DOHH2 (cell line): ENCODE measurements around the gene SSPN.

Experiments used
- EZH2phosphoT487 ChIP-seq: fragments of 200-600 bp; sonication (generic); IDR thresholded peaks from 2 replicates; pipeline ENCODE4 v1.6.1; 2017; ENCODE audit warnings: borderline replicate concordance, mild to moderate bottlenecking, antibody characterized with exemption, low read length, moderate library complexity, mixed read lengths
- TF ChIP-seq, protein P1 (sequence below): fragments of 200-600 bp; sonication (generic); IDR thresholded peaks from one replicate; pipeline ENCODE4 v1.5.1; 2014; ENCODE audit warnings: antibody characterized with exemption, mild to moderate bottlenecking, low read depth, low read length; ENCODE audit not compliant: poor library complexity, severe bottlenecking

DNA sequence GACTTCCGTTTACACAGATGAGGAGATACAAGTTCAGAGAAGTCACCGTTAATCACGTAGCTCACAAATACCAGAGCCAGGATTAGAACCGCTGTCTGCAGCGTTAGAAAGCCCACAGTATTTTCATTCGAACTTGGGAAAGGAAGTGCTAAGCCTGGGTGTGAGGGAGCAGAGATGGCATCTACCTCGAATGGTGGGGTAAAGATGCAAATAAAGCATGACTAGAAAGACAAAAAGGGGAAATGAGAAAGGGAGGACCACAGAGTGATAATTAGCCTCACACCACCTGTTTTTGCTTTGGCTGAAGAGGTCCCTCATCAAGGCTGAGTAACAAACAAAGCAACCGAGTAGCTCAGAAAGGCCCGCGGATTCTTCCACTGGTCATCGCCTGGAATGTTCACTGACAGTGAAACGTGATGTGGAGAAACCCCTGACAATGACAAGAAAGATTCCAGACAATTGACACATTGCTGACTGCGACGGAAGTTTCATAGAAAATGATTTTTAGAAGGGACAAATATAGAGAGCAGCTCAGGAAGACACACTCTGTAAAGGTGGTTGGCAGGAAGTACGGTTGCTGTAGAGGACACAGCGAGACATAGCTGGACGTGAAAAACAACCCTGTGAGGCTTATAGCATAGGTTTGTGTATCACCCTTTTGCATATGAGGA is 39.0 kb upstream of the SSPN start:
- TF ChIP-seq, protein P1, sequence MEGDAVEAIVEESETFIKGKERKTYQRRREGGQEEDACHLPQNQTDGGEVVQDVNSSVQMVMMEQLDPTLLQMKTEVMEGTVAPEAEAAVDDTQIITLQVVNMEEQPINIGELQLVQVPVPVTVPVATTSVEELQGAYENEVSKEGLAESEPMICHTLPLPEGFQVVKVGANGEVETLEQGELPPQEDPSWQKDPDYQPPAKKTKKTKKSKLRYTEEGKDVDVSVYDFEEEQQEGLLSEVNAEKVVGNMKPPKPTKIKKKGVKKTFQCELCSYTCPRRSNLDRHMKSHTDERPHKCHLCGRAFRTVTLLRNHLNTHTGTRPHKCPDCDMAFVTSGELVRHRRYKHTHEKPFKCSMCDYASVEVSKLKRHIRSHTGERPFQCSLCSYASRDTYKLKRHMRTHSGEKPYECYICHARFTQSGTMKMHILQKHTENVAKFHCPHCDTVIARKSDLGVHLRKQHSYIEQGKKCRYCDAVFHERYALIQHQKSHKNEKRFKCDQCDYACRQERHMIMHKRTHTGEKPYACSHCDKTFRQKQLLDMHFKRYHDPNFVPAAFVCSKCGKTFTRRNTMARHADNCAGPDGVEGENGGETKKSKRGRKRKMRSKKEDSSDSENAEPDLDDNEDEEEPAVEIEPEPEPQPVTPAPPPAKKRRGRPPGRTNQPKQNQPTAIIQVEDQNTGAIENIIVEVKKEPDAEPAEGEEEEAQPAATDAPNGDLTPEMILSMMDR: no peak
- TF ChIP-seq EZH2phosphoT487: no peak
